ENCODE data around the gene TRIP11.
A peak's percentile ranks its signal among the peaks of the same experiment; 100 is the strongest.
"Not testable (repeated sequence)": the region's sequence is repeated elsewhere in the genome, so short reads cannot be mapped to it uniquely, and the experiment has no call there.

Gene TRIP11

GRCh38 chr14:92039719-92040430 is at the start of gene TRIP11:
TRIP11 (minus strand) TSS chr14:92040059; CDS start chr14:92039685, 374 bp downstream.
- peak; percentile 59 to 96 (median 91) for DNase-seq

GRCh38 chr14:92088494-92088893 is 48.6 kb upstream of the TRIP11 start:
- no peak for DNase-seq

GRCh38 chr14:92074555-92074954 is 34.7 kb upstream of the TRIP11 start:
- DNase-seq: no peak

- DNase-seq: peak in 2 of 58 donors; percentile 3 to 4
Measured at GRCh38 chr14:92058006-92058917, 18.4 kb upstream of the TRIP11 start.

- DNase-seq: no peak
Measured at GRCh38 chr14:92049781-92050180, 9.9 kb upstream of the TRIP11 start.

- not testable (repeated sequence) for DNase-seq
Measured at GRCh38 chr14:92049221-92049620, 9.4 kb upstream of the TRIP11 start.

- DNase-seq: not testable (repeated sequence)
Measured at GRCh38 chr14:92045904-92046303, 6.0 kb upstream of the TRIP11 start.

GRCh38 chr14:92041766-92042165 is 1.9 kb upstream of the TRIP11 start:
- not testable (repeated sequence) for DNase-seq

- no peak for DNase-seq
Measured at GRCh38 chr14:92041203-92041602, 1.3 kb upstream of the TRIP11 start.

GRCh38 chr14:92040431-92041051 is 682 bp upstream of the TRIP11 start:
- peak in 16 of 58 donors; percentile 7 to 65 (median 16) for DNase-seq

GRCh38 chr14:92039063-92039718 is 668 bp downstream of the TRIP11 start:
- DNase-seq: peak in 31 of 58 donors; percentile 32 to 80 (median 55)

- no peak for DNase-seq
Measured at GRCh38 chr14:92037989-92038388, 1.9 kb downstream of the TRIP11 start.

- DNase-seq: no peak
Measured at GRCh38 chr14:92035890-92036289, 4.0 kb downstream of the TRIP11 start.

- no peak for DNase-seq
Measured at GRCh38 chr14:92033906-92034687, 5.8 kb downstream of the TRIP11 start.

- no peak for DNase-seq
Measured at GRCh38 chr14:92033433-92033832, 6.4 kb downstream of the TRIP11 start.

- no peak for DNase-seq
Measured at GRCh38 chr14:92026548-92027190, 13.2 kb downstream of the TRIP11 start.

GRCh38 chr14:92022036-92022435 is 17.8 kb downstream of the TRIP11 start:
- DNase-seq: no peak

GRCh38 chr14:92021523-92021922 is 18.3 kb downstream of the TRIP11 start:
- no peak for DNase-seq

GRCh38 chr14:92014040-92014439 is 25.8 kb downstream of the TRIP11 start:
- DNase-seq: no peak
